ENCODE data around the gene MBD3L2.

The MBD3L2 gene

DNA sequence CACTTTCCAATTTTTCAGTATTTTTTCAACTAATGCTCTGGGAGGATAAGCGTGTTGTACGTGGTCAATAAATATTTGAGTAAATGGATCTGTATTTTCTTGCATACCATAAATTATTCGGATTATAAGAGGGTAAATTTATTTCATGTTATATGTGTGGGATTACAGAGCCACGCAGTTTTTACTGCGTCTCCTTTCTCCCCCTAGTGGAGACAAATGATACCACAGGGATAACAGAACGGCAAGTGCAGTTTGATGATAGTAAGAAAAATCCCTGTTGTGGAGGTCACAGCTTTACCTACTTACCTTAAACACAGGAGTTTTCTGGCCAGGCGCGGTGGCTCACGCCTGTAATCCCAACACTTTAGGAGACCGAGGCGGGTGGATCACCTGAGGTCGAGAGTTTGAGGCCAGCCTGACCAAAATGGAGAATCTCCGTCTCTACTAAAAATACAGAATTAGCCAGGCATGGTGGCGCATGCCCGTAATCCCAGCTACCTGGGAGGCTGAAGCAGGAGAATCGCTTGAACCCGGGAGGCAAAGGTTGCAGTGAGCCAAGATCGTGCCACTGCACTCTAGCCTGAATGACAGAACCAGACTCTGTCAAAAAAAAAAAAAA lies 44.7 kb upstream of the MBD3L2 start:
- no peak overlapping the region for H2AK5ac ChIP-seq (ENCODE audit: low read length, severe bottlenecking)
- H3K4me1 ChIP-seq (ENCODE audit: control insufficient read depth, insufficient read depth, low read depth, low read length): no peaks in the 10 kb centered on the region
- H3K36me3 ChIP-seq (ENCODE audit: control insufficient read depth in 1 of 2, insufficient read depth in 2 of 2, low read depth in 1 of 2, low read length in 2 of 2): no peaks in the 10 kb centered on the region
- H3K9ac ChIP-seq (ENCODE audit: low read length): no peak overlapping the region
- peak; percentile 18 for DNase-seq
- no peak overlapping the region for H2AFZ ChIP-seq (ENCODE audit: low read depth, low read length)
- H3K23ac ChIP-seq (ENCODE audit: low read length in 2 of 2): no peak overlapping the region
- no peak overlapping the region for H2BK15ac ChIP-seq (ENCODE audit: low read depth, poor library complexity, severe bottlenecking)
- H3K18ac ChIP-seq (ENCODE audit: low read depth in 1 of 2, low read length in 2 of 2): no peak overlapping the region
- no peak overlapping the region for H4K8ac ChIP-seq (ENCODE audit: low read length)
- no peak overlapping the region for H3K4me2 ChIP-seq (ENCODE audit: low read length, poor library complexity, severe bottlenecking)
- no peaks in the 10 kb centered on the region for H3K9me3 ChIP-seq (ENCODE audit: control insufficient read depth, low read length)
- no peak overlapping the region for H3K4ac ChIP-seq (ENCODE audit: low read depth in 1 of 2, low read length in 2 of 2)
- H2BK12ac ChIP-seq (ENCODE audit: low read length in 2 of 2): no peak overlapping the region
- H3K14ac ChIP-seq (ENCODE audit: low read length in 2 of 2): no peak overlapping the region
- no peak overlapping the region for H2BK120ac ChIP-seq (ENCODE audit: low read depth, low read length)
- no peak overlapping the region for H4K91ac ChIP-seq (ENCODE audit: low read length)
- no peaks in the 10 kb centered on the region for H3K27me3 ChIP-seq (ENCODE audit: control insufficient read depth in 1 of 2, insufficient read depth in 1 of 2, low read length in 2 of 2)
- no peak overlapping the region for H2BK5ac ChIP-seq (ENCODE audit: low read depth, low read length, poor library complexity, severe bottlenecking)
- no peaks in the 10 kb centered on the region for H3K79me1 ChIP-seq (replicated peaks; ENCODE audit: low read length, poor library complexity, severe bottlenecking)
- no peak overlapping the region for H3K4me3 ChIP-seq (ENCODE audit: insufficient read depth in 1 of 2, low read depth in 1 of 2, low read length in 2 of 2)
- 66% methylated on average over 11 of the region's 18 CpGs for WGBS
- H3K27ac ChIP-seq (ENCODE audit: low read length, poor library complexity, severe bottlenecking): no peak overlapping the region

DNA sequence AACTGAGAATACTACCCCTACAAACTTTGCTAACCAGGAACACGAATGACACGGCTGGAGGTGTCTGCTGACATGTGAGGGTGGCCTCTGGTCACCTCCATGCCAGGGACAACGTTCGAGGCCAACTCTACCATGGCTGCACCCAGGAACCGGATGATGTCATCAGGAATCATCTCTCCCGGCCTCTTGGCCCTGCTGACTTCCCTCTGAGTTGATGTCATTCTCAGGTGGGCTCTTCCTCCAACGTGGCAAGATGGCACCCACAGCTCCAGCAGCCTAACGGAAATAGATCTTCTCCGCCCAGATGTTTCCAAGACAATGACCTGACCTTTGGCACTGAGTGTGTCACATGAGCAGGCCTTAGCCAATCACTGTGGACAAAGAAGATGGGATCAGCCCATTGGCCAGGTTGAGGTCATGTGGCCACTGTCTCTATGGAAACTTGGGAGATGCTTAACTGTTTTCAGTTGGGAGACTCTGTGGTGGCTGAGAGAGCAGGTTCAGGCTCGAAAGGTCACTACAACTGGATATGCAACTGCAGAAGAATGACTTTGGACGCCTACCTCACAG lies 42.9 kb upstream of the MBD3L2 start:
- Histone ChIP-seq H3K27me3 (ENCODE audit: control insufficient read depth in 1 of 2, insufficient read depth in 1 of 2, low read length in 2 of 2) (no peaks in the 10 kb centered on the region), H2AK5ac (ENCODE audit: low read length, severe bottlenecking) (no peak overlapping the region), H3K4ac (ENCODE audit: low read depth in 1 of 2, low read length in 2 of 2) (no peak overlapping the region), H3K79me1 (replicated peaks; ENCODE audit: low read length, poor library complexity, severe bottlenecking) (no peaks in the 10 kb centered on the region), H3K9ac (ENCODE audit: low read length) (no peak overlapping the region), H3K18ac (ENCODE audit: low read depth in 1 of 2, low read length in 2 of 2) (no peak overlapping the region), H4K8ac (ENCODE audit: low read length) (no peak overlapping the region), H3K36me3 (ENCODE audit: control insufficient read depth in 1 of 2, insufficient read depth in 2 of 2, low read depth in 1 of 2, low read length in 2 of 2) (no peaks in the 10 kb centered on the region), H3K4me3 (ENCODE audit: insufficient read depth in 1 of 2, low read depth in 1 of 2, low read length in 2 of 2) (no peak overlapping the region), H3K14ac (ENCODE audit: low read length in 2 of 2) (no peak overlapping the region), H2BK15ac (ENCODE audit: low read depth, poor library complexity, severe bottlenecking) (no peak overlapping the region), H4K91ac (ENCODE audit: low read length) (no peak overlapping the region), H3K4me1 (ENCODE audit: control insufficient read depth, insufficient read depth, low read depth, low read length) (no peaks in the 10 kb centered on the region), H3K27ac (ENCODE audit: low read length, poor library complexity, severe bottlenecking) (no peak overlapping the region), H3K23ac (ENCODE audit: low read length in 2 of 2) (no peak overlapping the region), H2BK5ac (ENCODE audit: low read depth, low read length, poor library complexity, severe bottlenecking) (no peak overlapping the region), H2BK120ac (ENCODE audit: low read depth, low read length) (no peak overlapping the region), H3K9me3 (ENCODE audit: control insufficient read depth, low read length) (no peaks in the 10 kb centered on the region), H2BK12ac (ENCODE audit: low read length in 2 of 2) (no peak overlapping the region), H2AFZ (ENCODE audit: low read depth, low read length) (peak overlapping the region; percentile 23), H3K4me2 (ENCODE audit: low read length, poor library complexity, severe bottlenecking) (no peak overlapping the region)
- no peak for DNase-seq
- 66% methylated on average over 11 of the region's 11 CpGs for WGBS

DNA sequence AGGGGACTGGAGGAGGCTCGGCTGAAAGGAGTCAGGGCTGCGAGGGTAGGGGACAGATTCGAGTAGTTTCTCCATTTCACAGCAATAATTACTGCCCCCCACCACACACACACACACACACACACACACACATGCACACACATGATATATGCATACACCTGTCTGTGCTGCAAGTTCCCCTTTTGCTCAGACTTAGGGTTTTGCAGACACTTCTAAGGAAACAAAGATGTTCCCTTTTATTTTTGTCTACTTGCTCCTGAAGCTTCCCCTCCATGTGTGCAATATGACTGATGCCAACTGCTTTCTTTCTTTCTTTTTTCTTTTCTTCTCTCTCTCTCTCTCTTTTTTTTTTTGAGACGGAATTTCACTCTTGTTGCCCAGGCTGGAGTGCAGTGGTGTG lies 41.3 kb upstream of the MBD3L2 start:
- no peak overlapping the region for H3K9ac ChIP-seq (ENCODE audit: low read length)
- no peak overlapping the region for H3K4me3 ChIP-seq (ENCODE audit: insufficient read depth in 1 of 2, low read depth in 1 of 2, low read length in 2 of 2)
- no peak overlapping the region for H3K4me2 ChIP-seq (ENCODE audit: low read length, poor library complexity, severe bottlenecking)
- H2BK5ac ChIP-seq (ENCODE audit: low read depth, low read length, poor library complexity, severe bottlenecking): no peak overlapping the region
- H2BK120ac ChIP-seq (ENCODE audit: low read depth, low read length): no peak overlapping the region
- H3K14ac ChIP-seq (ENCODE audit: low read length in 2 of 2): no peak overlapping the region
- H3K23ac ChIP-seq (ENCODE audit: low read length in 2 of 2): no peak overlapping the region
- no peaks in the 10 kb centered on the region for H3K4me1 ChIP-seq (ENCODE audit: control insufficient read depth, insufficient read depth, low read depth, low read length)
- no peak overlapping the region for H2AK5ac ChIP-seq (ENCODE audit: low read length, severe bottlenecking)
- no peaks in the 10 kb centered on the region for H3K9me3 ChIP-seq (ENCODE audit: control insufficient read depth, low read length)
- WGBS: 54% methylated on average over 4 of the region's 4 CpGs
- no peaks in the 10 kb centered on the region for H3K27me3 ChIP-seq (ENCODE audit: control insufficient read depth in 1 of 2, insufficient read depth in 1 of 2, low read length in 2 of 2)
- no peak overlapping the region for H3K4ac ChIP-seq (ENCODE audit: low read depth in 1 of 2, low read length in 2 of 2)
- H2AFZ ChIP-seq (ENCODE audit: low read depth, low read length): no peak overlapping the region
- no peak overlapping the region for H4K8ac ChIP-seq (ENCODE audit: low read length)
- no peaks in the 10 kb centered on the region for H3K79me1 ChIP-seq (replicated peaks; ENCODE audit: low read length, poor library complexity, severe bottlenecking)
- no peak overlapping the region for H3K27ac ChIP-seq (ENCODE audit: low read length, poor library complexity, severe bottlenecking)
- H2BK15ac ChIP-seq (ENCODE audit: low read depth, poor library complexity, severe bottlenecking): no peak overlapping the region
- H4K91ac ChIP-seq (ENCODE audit: low read length): no peak overlapping the region
- no peak overlapping the region for H3K18ac ChIP-seq (ENCODE audit: low read depth in 1 of 2, low read length in 2 of 2)
- H2BK12ac ChIP-seq (ENCODE audit: low read length in 2 of 2): no peak overlapping the region
- DNase-seq: no peak
- no peaks in the 10 kb centered on the region for H3K36me3 ChIP-seq (ENCODE audit: control insufficient read depth in 1 of 2, insufficient read depth in 2 of 2, low read depth in 1 of 2, low read length in 2 of 2)

DNA sequence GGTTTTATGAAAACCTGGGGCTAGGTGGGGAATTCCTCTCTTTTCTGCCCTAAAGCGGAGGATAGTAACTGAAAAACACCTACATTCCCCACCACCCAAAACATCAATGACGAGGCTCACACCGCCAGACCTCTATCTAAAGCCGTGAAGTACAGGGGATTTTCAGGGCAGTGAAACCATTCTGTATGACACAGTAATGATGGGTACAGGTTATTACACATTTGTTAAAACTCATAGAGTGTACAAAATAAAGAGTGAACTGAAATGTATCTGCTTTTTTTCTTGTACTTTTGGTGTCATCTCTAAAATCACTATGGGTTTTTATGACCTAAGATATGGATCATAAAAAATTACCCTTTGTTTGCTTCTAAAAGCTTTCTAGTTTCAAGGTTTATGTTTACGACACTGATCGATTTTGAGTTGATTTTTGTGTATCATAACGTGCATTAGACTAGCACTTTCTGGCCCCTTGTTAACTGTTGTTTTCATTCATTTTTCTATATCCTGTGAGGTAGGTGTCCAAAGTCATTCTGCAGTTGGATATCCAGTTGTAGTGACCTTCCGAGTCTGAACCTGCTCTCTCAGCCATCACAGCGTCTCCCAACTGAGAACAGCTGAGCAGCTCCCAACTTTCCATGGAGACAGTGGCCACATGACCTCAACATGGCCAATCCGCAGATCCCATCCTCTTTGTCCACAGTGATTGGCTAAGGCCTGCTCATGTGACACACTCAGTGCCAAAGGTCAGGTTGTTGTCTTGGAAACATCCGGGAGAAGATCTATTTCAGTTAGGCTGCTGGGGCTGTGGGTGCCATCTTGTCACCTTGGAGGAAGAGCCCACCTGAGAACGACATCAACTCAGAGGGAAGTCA lies 38.2 kb upstream of the MBD3L2 start:
- Histone ChIP-seq H2BK15ac (ENCODE audit: low read depth, poor library complexity, severe bottlenecking) (no peak overlapping the region), H3K27ac (ENCODE audit: low read length, poor library complexity, severe bottlenecking) (no peak overlapping the region), H3K9ac (ENCODE audit: low read length) (no peak overlapping the region), H3K9me3 (ENCODE audit: control insufficient read depth, low read length) (no peaks in the 10 kb centered on the region), H3K27me3 (ENCODE audit: control insufficient read depth in 1 of 2, insufficient read depth in 1 of 2, low read length in 2 of 2) (no peaks in the 10 kb centered on the region), H3K4me2 (ENCODE audit: low read length, poor library complexity, severe bottlenecking) (no peak overlapping the region), H4K91ac (ENCODE audit: low read length) (no peak overlapping the region), H3K14ac (ENCODE audit: low read length in 2 of 2) (no peak overlapping the region), H2AFZ (ENCODE audit: low read depth, low read length) (no peak overlapping the region), H3K23ac (ENCODE audit: low read length in 2 of 2) (no peak overlapping the region), H3K4me3 (ENCODE audit: insufficient read depth in 1 of 2, low read depth in 1 of 2, low read length in 2 of 2) (no peak overlapping the region), H3K4ac (ENCODE audit: low read depth in 1 of 2, low read length in 2 of 2) (no peak overlapping the region), H2BK12ac (ENCODE audit: low read length in 2 of 2) (no peak overlapping the region), H4K8ac (ENCODE audit: low read length) (no peak overlapping the region), H3K79me1 (replicated peaks; ENCODE audit: low read length, poor library complexity, severe bottlenecking) (no peaks in the 10 kb centered on the region), H3K36me3 (ENCODE audit: control insufficient read depth in 1 of 2, insufficient read depth in 2 of 2, low read depth in 1 of 2, low read length in 2 of 2) (no peaks in the 10 kb centered on the region), H2BK120ac (ENCODE audit: low read depth, low read length) (no peak overlapping the region), H3K18ac (ENCODE audit: low read depth in 1 of 2, low read length in 2 of 2) (no peak overlapping the region), H2AK5ac (ENCODE audit: low read length, severe bottlenecking) (no peak overlapping the region), H3K4me1 (ENCODE audit: control insufficient read depth, insufficient read depth, low read depth, low read length) (no peaks in the 10 kb centered on the region), H2BK5ac (ENCODE audit: low read depth, low read length, poor library complexity, severe bottlenecking) (no peak overlapping the region)
- WGBS: 78% methylated on average over 8 of the region's 12 CpGs
- no peak for DNase-seq
